GM21825 (cell line): Measurements from ENCODE around the gene MICAL3.

Experiments
- ATAC-seq: cut with Tn5 transposase; IDR thresholded peaks from one replicate; pipeline ENCODE4 v1.9.1; 2021; ENCODE audit warnings: mild to moderate bottlenecking, moderate library complexity; ENCODE audit not compliant: unreplicated experiment

MICAL3 gene

DNA sequence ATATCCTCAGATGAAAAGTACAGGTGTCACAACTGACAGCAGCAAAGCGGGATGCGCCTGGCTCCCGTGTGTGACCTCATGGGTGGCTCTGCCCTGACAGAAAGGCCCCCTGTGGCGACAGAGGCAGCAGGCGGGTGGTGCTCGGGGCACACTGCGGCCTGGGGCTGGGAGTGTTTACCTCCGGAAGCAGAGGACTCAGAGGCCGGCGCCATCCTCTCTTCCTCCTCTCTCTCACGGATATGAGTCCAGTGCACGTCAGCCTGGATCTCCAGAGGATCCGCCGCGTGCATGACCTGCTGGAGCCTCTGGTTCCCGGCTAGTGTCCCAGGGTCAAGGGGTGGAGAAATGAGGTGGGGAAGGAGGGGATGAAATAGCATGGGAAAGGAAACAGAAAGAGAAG lies 196.9 kb downstream of the MICAL3 start:
- ATAC-seq = no peak

DNA sequence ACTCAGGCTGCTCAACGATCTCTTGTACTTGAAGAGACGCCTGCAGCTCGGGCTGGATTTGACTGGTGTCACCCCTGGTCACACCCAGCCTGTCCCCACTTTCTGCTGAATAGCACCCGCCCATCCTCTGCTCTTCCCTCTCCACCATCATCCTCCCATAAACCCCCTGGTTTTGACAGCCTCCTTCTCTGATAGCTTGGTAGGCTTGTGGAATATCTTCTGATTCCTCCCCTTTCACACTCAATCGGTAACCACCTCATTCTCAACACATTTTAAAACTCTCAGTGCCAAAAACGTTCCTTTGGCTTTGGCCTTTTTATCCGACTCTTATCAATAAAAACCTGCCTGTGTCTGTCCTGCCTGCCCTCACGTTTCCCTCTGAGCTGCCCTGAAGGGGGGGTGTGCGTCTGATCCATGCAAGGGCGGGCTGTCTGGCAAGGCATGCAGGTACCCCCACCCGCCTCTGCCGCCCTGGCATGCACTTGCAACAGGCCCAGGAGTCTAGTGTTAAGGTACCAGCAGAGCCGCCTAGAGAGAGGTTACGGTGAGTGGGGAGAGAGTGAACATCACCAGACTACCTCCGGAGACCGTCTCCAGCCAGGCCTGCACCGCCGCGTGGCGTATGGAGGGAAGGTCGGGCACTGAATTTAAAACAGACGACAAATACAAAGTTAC lies 198.3 kb downstream of the MICAL3 start:
- no peak for ATAC-seq

DNA sequence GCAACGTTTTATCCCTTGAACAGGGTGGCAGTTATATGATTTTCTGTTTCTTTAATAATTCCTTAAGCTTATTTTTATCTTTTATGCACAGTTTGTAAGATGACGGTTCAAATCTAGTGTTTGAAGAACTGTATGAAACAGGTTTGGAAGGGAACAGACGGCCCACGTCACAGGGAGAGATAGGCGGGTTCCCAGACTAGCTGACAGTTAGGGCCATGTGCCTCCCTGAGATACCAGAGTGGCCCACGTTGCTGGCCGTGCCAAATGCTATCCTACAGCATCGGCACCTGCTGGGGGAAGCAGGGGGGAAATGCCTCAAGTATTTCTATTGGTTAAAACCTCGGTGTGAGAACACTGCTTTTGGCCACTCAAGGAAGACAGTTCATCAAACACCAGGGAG lies 199.9 kb downstream of the MICAL3 start:
- ATAC-seq = no peak

DNA sequence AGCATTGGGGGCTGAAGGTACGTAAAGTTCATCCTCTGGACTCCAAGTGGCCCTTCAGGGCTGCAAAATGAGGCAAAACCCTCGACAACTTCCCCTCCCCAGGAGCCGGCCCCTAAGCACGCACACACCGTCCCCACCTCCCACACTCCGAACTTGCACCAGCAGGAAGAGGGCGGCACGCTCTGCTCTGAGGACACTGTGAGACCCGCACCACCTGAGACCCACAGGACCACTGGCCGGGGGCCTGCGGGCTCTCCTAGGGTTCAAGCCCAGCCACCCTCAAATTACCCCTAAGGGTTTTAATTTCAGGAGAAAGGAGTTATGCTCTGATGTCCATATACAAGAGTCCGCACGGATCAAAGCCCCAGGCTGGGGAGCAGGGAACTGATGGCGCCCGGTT lies 200.4 kb downstream of the MICAL3 start:
- no peak for ATAC-seq

DNA sequence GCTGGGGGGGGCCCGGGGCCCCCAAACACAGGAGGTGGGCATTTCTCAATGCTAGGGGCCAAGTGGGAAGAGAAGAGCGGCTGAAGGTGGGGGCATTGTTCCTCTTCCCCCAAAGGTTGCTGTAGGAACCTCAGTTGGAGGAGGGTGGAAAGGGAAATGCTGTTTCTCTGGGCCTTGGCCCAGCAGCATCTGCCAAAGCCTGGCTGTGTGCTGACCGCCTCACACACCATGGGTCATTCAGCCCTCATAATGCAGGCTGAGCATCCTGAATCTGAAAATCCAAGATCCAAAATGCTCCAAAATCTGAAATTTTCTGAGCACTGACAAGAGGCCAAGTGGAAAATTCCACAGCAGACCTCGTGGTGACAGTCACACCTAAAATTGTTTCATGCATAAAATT lies 201.1 kb downstream of the MICAL3 start:
- ATAC-seq = no peak

DNA sequence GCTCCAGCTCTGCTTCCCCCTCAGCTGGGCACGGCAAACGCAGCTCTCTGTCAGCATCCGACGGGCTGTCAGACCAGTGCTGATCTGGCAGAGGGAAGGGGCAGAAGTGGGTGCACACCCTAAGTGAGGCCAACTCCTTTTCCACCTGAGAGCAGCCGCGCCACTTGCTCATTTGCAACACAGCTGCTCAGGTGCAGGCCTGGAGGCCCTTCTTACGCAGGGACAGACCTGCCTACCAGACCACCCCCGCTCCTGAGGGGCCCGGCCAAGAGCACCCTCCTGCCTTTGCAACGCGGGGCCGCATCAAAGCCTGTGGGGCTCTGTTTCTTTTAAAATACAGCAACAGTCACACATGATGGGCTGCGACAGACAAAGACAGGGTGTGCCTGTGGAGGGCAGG lies 202.3 kb downstream of the MICAL3 start:
- no peak for ATAC-seq

DNA sequence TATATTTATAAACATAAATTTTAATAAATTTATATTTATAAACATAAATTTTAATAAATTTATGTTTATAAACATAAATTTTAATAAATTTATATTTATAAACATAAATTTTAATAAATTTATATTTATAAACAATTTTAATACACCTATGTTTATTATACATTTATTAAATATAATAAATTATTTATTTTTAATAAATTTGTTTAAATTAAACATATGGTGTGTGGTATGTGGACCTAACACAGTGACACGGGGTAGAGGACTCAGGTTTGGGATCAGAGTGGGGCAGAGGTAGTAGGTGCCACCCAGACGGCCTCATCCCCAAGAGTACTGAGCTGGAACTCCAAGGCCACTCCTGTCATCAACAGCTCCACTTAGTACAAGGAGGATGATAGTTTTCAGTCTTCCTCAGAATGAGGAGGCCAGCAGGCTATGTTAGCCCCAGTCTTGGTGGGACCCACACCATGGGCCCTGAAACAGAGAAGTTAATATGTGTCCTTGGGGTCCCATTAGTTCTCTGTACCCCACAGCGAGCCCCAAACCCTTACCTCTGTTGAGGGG lies 203.4 kb downstream of the MICAL3 start:
- ATAC-seq = no peak

DNA sequence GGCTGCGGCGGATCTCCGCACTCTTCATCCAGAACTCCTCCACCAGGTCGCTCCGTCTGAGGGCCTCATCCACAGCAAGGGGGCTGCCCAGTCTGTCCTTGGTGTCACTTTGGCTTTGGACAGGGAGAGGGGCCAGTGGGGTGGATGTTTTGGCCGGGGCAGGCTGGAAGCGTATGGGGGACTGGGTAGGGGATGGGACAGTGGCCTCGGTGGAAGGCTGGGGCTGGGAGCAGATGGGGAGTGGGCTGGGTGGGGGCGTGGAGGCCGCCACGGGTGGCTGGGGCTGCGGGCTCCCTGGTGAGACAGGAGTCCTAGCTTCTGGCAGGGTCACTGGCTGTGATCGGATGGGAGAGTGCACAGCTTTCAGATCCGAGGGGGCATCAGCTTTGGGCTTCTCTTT lies 205.7 kb downstream of the MICAL3 start:
- no peak for ATAC-seq

DNA sequence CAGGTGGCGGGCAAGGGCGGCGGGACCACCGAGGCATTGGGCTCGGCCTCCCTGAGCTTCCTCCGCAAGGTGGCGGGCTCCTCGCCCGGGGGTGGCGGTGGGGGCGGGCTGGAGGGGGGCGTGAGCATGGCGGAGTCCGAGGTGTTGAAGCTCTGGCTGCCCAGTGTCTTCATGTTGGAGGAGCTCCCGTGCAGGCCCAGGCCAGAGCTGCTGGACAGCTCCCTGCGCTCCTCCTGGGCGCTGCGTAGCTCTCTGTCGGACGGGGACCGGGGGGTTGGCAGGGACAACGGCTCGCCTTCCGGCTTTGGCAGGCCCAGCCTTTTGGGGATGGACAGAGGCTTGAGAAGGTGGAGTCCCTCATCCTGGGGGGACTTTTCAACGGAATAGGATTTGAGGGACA lies 206.2 kb downstream of the MICAL3 start:
- no peak for ATAC-seq

DNA sequence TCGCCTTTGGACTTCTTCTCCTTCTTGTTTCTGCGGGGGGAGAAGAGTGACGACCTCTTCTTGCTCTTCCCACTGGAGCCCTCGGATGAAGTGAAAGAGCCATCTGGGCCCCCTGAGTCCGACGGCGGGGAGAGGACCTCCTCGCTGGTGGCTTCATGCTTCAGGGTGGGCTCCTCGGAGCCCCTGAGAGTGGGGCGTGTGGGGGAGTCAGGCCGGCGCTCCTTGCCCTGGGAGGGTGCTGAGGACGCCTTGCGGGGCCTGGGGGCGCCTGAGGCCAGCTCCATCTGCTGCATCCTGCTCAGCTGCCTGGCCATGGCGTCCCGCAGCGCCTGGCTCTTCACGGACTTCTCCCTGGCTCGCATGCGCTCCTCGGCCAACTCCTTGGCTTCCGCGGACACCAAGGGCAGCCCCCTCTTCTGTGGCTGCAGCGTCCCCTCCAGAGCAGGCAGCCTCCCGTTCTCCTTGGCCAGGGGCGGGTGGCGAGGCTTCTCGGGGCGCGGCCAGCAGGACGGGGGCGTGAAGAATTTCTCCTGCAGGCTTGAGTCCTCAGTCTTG lies 206.8 kb downstream of the MICAL3 start:
- no peak for ATAC-seq

DNA sequence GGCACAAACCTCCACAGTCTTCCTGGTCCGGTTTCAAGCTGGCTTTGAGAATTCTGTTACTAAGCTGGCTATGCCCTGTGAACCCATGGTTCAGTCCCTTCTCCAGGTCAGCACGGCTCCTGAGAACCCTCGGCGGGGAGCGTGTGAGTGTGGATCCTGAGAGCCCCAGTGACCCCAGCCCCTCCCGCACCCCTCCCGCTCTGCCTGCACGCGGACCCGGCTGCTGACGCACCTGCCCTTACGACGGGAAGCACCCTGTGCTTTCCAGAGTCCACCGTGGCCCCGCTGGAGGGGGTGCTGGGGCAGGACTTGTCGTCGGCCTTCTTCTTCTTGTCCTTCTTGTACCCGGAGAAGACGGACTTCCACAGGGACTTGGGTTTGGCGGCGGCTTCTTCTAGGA lies 207.3 kb downstream of the MICAL3 start:
- ATAC-seq = no peak

DNA sequence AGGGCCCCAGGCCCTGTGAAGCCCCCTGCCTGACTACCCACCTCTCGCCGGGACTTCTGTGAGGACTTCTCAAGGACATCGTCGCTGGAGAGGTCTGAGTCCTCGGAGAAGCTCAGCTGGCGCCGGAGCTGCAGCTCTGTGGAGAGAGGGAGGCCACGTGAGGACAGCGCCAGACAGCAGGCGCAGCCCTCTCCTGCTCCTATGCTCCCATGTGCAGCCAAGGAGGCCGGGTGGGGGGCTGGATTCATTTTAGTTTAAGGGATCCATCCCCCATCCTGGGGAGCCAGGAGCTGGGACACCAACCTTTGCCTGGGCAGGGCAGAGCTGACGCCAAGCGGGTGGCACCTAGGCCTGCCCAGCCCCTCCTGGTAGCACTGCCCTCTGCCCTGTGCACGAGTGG lies 207.7 kb downstream of the MICAL3 start:
- no peak for ATAC-seq

DNA sequence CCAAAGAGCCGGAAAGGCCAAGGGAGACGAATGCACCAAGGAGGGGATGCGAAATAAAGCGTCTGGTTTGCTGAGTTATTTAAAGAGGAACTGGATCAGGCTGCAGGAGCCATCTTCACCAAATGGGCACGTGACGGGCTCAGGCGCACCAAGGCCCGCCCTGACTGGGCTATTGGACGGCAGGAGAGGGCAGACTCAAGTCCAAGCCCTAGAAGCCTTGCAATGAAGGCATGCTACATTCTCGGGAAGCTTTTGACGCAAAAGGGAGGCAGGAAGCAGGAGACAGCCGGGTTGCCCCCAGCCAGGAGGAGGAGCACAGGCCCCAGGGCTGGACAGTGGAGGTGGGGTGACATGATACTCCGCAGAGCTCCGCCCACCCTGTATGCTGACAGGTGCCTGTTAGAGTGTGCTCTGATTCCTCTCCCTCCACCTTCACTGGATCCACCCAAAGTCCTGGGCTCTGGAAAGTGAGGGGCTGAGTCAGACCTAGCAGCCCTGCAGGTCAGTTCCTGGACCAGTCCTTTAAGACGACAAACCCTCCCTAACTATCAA lies 208.6 kb downstream of the MICAL3 start:
- ATAC-seq = no peak

DNA sequence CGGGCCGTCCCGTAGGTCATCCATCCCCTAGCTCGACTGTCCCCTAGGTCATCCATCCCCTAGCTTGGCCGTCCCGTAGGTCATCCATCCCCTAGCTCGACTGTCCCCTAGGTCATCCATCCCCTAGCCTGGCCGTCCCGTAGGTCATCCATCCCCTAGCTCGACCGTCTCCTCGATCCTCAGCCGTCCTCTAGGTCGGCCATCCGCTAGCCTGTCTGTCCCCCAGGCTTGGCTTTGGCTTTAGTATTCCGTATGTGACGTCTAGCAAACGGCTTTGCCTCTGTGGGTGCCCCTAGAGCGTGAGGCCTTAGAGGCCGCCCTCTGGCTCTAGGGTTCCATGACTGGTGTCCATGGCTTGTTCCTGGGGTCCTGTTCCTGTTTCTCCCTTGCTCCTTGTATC lies 209.5 kb downstream of the MICAL3 start:
- ATAC-seq = no peak

DNA sequence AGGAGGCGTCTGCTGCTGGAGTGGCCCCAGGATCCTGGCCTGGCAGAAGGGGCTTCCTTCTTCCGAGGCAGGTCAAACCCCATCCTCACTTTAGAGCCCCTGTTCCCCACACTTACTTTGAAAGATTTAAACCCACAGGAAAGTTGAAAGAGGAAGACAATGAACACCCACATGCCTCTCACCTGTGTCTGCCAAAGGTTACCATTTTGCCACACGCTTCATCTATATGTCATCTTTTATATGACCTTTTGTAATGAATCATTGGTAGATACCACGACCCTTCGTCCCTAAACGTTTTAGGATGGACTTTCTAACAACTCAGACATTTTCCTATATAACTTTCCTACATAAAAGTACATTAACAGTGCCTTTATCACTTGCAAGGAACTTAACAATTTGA lies 210.3 kb downstream of the MICAL3 start:
- ATAC-seq = no peak

DNA sequence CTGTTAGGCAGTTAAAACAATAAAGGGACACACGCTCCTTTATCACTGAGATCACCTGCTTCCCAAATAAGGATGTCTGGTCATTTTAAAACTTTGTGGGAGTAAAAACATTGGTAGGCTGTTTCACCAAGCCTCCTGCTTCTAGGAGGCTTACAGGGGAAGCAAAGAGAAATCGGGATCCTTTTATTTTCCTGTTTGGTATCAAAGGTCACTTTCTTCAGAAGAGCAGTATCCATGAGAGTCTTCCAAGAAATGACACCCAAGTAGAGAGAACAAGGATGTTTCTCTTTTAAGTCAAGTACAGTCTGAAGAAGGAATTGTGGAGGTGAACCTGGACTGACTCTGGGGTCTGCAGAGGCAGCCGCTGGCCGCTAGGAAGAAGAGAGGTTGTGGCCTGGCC lies 213.2 kb downstream of the MICAL3 start:
- ATAC-seq = no peak

DNA sequence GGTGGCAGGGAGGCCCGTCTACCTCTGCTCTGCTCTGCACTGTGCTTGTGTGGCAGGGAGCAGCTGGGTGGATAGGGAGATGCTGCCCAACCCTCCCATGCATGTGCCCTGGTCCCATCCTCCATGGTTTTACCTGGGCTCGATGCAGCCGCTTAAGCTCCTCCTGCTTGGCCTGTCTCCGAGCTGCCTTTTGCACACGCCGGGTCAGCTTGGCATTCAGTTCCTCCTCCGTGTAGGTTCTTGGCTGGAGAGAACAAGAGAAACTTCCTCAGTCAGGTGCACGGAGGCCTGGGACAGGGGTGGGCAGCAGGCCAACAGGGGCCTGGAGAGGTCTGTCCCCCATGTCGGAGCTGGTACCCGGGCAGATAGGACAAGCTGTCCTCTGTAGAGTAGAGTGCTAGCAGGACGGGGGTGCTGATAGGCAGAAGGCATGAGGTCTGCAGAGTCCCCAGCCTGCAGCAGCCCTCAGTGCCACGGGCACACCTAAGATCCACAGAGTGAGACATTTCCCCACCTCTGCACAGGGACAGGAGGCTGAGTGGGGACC lies 213.7 kb downstream of the MICAL3 start:
- ATAC-seq = no peak

DNA sequence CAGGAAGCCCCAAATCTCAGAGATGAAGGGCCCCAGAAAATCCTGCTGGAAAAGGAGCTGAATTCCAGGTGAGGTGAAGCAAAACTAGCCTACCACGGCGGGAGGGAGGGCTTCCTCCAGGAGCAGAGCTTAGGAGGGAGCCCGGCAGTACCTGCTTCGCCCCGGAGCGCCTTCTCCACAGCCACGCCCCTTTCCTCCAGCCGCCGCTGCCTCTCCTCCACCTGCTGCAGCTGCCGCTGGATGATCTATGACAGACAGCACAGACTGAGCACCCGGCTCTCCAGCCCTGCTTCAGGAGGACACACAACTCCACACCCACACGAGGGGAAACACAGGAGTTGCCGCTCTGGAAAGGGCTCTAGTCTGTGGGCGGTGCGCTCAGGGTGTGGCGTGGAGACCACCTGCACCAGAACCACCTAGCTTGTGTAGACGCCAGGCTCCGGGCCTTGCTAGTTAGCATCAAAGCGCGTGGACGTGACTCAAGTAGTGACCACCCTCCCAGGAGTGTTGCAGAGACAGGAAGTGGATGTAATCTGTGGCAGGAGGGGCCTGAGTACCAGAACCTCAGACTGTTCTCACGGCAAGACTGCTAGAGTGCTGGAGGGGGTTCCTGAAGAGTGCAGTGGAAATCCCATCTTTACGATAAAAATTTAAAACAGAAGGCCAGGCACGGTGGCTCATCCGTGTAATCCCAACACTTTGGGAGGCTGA lies 215.5 kb downstream of the MICAL3 start:
- no peak for ATAC-seq

DNA sequence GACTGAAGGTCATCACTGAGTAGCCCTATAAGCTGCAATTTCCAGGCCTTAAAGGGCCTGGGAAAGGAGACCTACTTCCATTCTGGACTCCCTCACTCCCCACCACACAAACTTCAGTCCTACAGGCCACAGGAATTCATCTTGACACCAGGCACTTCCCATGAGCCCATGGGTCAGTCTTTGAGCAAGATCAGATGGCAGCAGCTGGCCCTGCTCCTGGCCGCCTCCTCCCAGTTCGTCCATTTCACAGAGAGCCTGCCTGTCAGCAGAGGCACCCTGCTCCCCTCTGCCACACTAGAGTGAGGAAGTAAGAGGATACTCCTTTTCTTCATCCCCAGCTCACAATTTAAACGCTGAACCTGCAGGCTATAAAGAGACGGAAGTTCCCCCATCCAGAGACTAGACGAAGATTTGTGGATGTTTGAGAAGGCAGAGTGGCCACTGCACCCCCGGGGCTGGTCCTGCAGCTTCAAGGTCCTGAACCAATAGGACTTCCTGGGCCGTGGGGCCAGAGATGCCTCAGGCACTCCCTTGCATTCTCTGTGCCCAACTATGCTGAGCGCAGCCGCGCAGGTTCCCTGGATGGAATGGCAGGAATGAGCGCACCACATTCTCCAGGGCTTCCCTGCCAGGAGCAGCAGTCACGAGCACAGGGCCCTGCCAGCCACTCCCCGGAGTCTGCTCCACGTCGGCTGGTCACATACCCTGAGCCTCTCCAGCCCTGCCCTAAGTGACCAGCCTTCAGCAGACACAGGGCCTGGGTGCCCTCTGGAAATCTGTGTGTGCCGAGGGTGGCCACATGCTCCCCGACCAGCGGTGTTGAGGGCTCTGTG lies 216.6 kb downstream of the MICAL3 start:
- ATAC-seq = no peak

DNA sequence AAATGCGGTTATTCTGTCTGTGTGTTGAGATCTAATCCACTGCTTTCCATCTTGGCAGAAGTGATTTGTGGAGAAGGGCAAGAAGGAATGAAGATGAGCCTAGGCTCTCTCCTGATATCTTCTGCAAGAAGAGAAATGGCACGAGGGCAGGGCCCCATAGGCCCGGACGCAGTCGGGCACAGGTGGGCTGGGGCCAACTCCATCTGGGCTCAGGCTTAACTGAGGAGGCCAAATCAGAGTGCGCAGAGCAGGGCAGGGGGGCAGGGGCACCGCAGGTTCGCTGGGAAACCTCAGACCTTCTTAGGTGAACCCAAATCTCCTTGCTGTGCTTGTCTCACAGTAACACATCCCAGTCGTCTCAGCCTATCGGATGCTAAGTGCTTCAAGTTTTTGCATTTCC lies 217.3 kb downstream of the MICAL3 start:
- no peak for ATAC-seq

DNA sequence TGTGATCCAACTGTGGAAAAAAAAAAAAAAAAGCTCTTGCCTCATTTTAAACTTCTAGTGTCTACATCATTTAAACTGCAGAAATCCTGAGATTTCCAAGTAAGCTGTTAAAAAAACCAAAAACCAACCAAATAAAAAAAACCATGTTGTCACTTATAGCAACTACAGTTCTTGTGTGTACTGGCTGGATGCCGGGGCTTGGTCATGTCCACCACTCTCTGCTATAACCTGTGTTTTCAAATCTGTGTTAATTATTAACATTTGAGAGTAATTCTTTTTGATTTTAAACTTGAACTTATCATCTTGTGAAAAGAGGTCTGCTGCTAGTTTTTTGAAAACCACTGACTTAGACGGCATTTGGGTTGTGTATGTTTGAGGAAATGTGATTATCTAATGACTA lies 217.9 kb downstream of the MICAL3 start:
- ATAC-seq = no peak
